ENCODE data around the gene OR5K1. TPM values are rescaled to one million over a fixed set of nuclear protein-coding genes. Genes with fewer than 3 reads are reported as not detected.

Gene OR5K1
- total and polyA plus RNA-seq, 2 donors (not counting 1 experiment from before 2014, with no cell fraction given): not detected

GRCh38 chr3:98504539-98504938 lies 41.5 kb downstream of the OR5K1 start:
- H2AFZ ChIP-seq (ENCODE audit: insufficient read depth, low read depth, low read length, poor library complexity, severe bottlenecking): no peak overlapping the region
- H3K4me2 ChIP-seq (replicated peaks; ENCODE audit: low read depth, low read length, poor library complexity, severe bottlenecking): no peak overlapping the region
- ChIA-PET CTCF (no interaction called here), POLR2A (no interaction called here)
- no peak for DNase-seq
- no peak for ATAC-seq (ENCODE audit: low read depth)
- Mint-ChIP-seq H3K27me3 (no peaks in the 10 kb centered on the region), H3K4me1 (no peaks in the 10 kb centered on the region), H3K27ac (no peak overlapping the region), H3K9me3 (ENCODE audit: insufficient read depth) (no peaks in the 10 kb centered on the region), H3K4me3 (no peak overlapping the region)
- peaks cover 3 to 4% of the 10 kb centered on the region in 2 experiments for H3K36me3 ChIP-seq (replicated peaks in 1 of 2; ENCODE audit: control extremely low read depth in 1 of 2, control insufficient read depth in 1 of 2, extremely low read depth in 1 of 2, insufficient read depth in 2 of 2, low read length in 1 of 2)
- H4K20me1 ChIP-seq (ENCODE audit: control insufficient read depth, insufficient read depth, low read length, poor library complexity, severe bottlenecking): no peaks in the 10 kb centered on the region
- H3K79me2 ChIP-seq (ENCODE audit: control insufficient read depth, insufficient read depth, low read length): no peaks in the 10 kb centered on the region
- H3K9me3 ChIP-seq (ENCODE audit: control extremely low read depth in 1 of 3, control insufficient read depth in 2 of 3, insufficient read depth in 1 of 3, low read length in 2 of 3): no peaks in the 10 kb centered on the region
- no peaks in the 10 kb centered on the region for H3K27me3 ChIP-seq (replicated peaks in 1 of 4; ENCODE audit: control extremely low read depth in 1 of 4, control insufficient read depth in 3 of 4, insufficient read depth in 4 of 4, low read length in 3 of 4)
- WGBS (ENCODE audit: insufficient coverage): no CpG with 5 or more reads among the region's 4 CpGs
- no peak overlapping the region for H3K27ac ChIP-seq (ENCODE audit: low read length in 2 of 2)
- intact Hi-C loops (cut with micrococcal nuclease): no loop called here
- H3K4me3 ChIP-seq (ENCODE audit: control extremely low read depth in 1 of 5, extremely low read depth in 1 of 5, insufficient read depth in 1 of 5, low read depth in 2 of 5, low read length in 4 of 5): no peak overlapping the region
- no peaks in the 10 kb centered on the region for H3K4me1 ChIP-seq (ENCODE audit: control insufficient read depth in 2 of 2, insufficient read depth in 2 of 2, low read length in 2 of 2)
- H3K9ac ChIP-seq (ENCODE audit: low read length): no peak overlapping the region
- TF ChIP-seq CTCF (IDR thresholded peaks at IDR 0.05) (no peak), EZH2 (IDR thresholded peaks at IDR 0.05; ENCODE audit: borderline replicate concordance, insufficient read depth, low read depth, low read length, poor library complexity, severe bottlenecking) (no peak)

GRCh38 chr3:98508582-98508981 lies 45.6 kb downstream of the OR5K1 start:
- WGBS (ENCODE audit: insufficient coverage): 91% methylated on average over 1 of the region's 2 CpGs
- Mint-ChIP-seq H3K4me1 (peaks cover 3% of the 10 kb centered on the region), H3K27me3 (no peaks in the 10 kb centered on the region), H3K4me3 (no peak overlapping the region), H3K9me3 (ENCODE audit: insufficient read depth) (no peaks in the 10 kb centered on the region), H3K27ac (no peak overlapping the region)
- no peak for DNase-seq
- no peak overlapping the region for H3K9ac ChIP-seq (ENCODE audit: low read length)
- no peak overlapping the region for H3K27ac ChIP-seq (ENCODE audit: low read length in 2 of 2)
- H3K4me1 ChIP-seq (ENCODE audit: control insufficient read depth in 2 of 2, insufficient read depth in 2 of 2, low read length in 2 of 2): no peaks in the 10 kb centered on the region
- no peaks in the 10 kb centered on the region for H3K27me3 ChIP-seq (replicated peaks in 1 of 4; ENCODE audit: control extremely low read depth in 1 of 4, control insufficient read depth in 3 of 4, insufficient read depth in 4 of 4, low read length in 3 of 4)
- no peak overlapping the region for H3K4me2 ChIP-seq (replicated peaks; ENCODE audit: low read depth, low read length, poor library complexity, severe bottlenecking)
- H3K9me3 ChIP-seq (ENCODE audit: control extremely low read depth in 1 of 3, control insufficient read depth in 2 of 3, insufficient read depth in 1 of 3, low read length in 2 of 3): no peaks in the 10 kb centered on the region
- H3K36me3 ChIP-seq (replicated peaks in 1 of 2; ENCODE audit: control extremely low read depth in 1 of 2, control insufficient read depth in 1 of 2, extremely low read depth in 1 of 2, insufficient read depth in 2 of 2, low read length in 1 of 2): peaks cover 5 to 13% of the 10 kb centered on the region in 2 experiments
- intact Hi-C loops (cut with micrococcal nuclease): no loop called here
- no peaks in the 10 kb centered on the region for H3K79me2 ChIP-seq (ENCODE audit: control insufficient read depth, insufficient read depth, low read length)
- POLR2A ChIA-PET: no interaction called here
- ATAC-seq (ENCODE audit: low read depth): no peak
- H4K20me1 ChIP-seq (ENCODE audit: control insufficient read depth, insufficient read depth, low read length, poor library complexity, severe bottlenecking): no peaks in the 10 kb centered on the region
- no peak overlapping the region for H2AFZ ChIP-seq (ENCODE audit: insufficient read depth, low read depth, low read length, poor library complexity, severe bottlenecking)
- CTCF ChIA-PET: interaction anchor here (1.2 kb wide), 1 partner anchor 57 kb away, joined by 3 read pairs; no protein-coding TSS in a partner anchor
- H3K4me3 ChIP-seq (ENCODE audit: control extremely low read depth in 1 of 5, extremely low read depth in 1 of 5, insufficient read depth in 1 of 5, low read depth in 2 of 5, low read length in 4 of 5): no peak overlapping the region
- TF ChIP-seq EZH2 (IDR thresholded peaks at IDR 0.05; ENCODE audit: borderline replicate concordance, insufficient read depth, low read depth, low read length, poor library complexity, severe bottlenecking): no peak
- no peak for TF ChIP-seq CTCF (IDR thresholded peaks at IDR 0.05)

Measured in B cell (primary cell).